Measurements from ENCODE around the gene TMEM45B. TPM values are rescaled to one million over a fixed set of nuclear protein-coding genes. Genes with fewer than 3 reads are reported as not detected.
"Not testable (repeated sequence)": the region's sequence is repeated elsewhere in the genome, so short reads cannot be mapped to it uniquely, and the experiment has no call there.

TMEM45B gene
- total RNA-seq, 1 experiment from 2014 or later = not detected

DNA sequence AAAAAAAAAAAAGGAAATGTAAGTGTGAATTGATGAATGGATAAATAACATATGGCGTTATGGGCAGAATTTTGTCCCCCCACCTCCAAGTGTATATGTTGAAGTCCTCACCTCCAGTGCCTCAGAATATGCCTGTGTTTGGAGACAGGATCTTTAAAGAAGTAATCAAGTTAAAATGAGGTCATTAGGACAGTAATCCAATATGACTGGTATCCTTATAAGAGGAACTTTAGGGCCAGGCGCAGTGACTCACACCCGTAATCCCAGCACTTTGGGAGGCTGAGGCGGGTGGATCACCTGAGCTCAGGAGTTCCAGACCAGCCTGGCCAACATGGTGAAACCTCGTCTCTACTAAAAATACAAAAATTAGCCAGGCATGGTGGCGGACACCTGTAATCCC is 17.6 kb downstream of the TMEM45B start:
- in situ Hi-C loops (cut with HindIII; ENCODE audit: low pct_unique_long_range_greater_than_20kb, low sequenced_read_pairs); DNase-seq (ENCODE audit: low read depth, low spot score): not testable (repeated sequence)

DNA sequence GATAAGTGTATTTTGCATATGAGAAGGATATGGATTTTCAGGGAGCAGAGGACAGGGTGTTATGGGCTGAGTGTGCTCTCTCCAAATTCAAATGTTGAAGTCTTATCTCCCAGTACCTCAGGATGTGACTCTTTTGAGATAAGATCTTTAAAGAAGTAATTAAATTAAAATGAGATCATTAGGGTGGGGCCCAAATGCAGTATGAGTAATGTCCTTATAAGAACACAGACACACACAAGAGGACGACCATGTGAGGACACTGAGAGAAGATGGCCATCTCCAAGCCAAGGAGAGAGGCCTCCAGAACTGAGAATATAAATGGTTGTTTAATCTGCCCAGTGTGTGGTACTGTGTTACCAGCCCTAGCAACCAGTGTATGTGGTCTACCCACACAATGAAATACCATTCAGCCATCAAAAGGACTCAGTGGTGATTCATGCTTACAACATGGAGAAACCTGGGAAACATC is 20.8 kb downstream of the TMEM45B start:
- in situ Hi-C loops (cut with HindIII; ENCODE audit: low pct_unique_long_range_greater_than_20kb, low sequenced_read_pairs) = not testable (repeated sequence)

DNA sequence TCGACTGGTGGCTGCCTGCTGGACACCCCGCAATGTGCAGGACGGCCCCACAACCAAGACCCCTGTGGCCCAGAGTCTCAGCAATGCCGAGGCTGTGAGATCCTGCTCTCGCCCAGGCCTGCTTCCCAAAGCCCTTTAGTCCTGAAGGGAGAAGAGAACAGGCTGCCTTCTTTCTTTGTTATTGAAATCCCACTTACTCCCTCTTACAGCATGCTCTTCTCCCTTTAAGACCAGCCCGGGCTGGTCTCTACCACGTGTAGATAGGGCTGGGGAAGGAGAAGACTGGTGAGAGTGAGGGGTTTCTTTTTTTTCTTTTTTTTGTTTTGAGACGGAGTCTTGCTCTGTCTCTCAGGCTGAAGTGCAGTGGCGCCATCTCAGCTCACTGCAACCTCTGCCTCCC is 21.3 kb downstream of the TMEM45B start:
- in situ Hi-C loops (cut with HindIII; ENCODE audit: low pct_unique_long_range_greater_than_20kb, low sequenced_read_pairs) = no loop called here
- DNase-seq (ENCODE audit: low read depth, low spot score) = no peak

More for the DNA sequence above, 20.8 kb downstream of the TMEM45B start:
- DNase-seq (ENCODE audit: low read depth, low spot score) = not testable (repeated sequence)

DNA sequence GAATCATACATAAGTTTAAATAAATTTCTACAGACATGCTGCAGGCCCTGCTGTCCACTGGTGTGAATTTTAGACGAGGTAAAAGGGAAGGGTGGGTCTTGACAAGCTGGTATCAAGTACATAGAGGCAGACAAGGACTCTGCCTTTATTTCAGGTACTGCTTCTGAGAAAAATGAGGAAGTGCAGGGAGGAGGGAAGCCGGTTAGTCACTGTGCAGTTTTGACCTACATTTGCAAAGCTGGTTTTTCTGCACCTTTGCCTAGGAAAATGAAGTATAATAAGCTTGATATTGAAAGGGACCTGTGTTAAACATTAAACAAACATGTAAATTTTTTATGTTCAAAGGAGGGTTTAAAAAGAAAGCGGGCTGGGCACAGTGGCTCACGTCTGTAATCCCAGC is 24.6 kb downstream of the TMEM45B start:
- in situ Hi-C loops (cut with HindIII; ENCODE audit: low pct_unique_long_range_greater_than_20kb, low sequenced_read_pairs) = no loop called here
- no peak for DNase-seq (ENCODE audit: low read depth, low spot score)

DNA sequence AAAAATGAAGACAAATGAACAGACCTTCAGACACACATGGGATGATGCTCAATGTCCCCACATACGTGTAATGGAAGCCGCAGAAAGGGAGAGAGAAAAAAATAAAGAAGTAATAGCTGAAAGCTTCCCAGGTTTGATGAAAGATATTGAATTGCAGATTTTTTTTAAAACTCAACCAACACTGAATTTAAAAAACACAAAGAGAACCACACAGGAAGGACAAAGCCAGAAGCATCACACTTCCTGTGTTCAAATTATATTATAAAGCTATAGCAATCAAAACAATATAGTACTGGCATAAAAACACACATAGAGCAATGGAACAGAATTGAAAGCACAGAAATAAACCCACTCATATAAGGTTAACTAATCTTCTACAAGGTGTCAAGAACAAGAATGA is 26.5 kb downstream of the TMEM45B start:
- DNase-seq (ENCODE audit: low read depth, low spot score) = no peak
- in situ Hi-C loops (cut with HindIII; ENCODE audit: low pct_unique_long_range_greater_than_20kb, low sequenced_read_pairs) = no loop called here

DNA sequence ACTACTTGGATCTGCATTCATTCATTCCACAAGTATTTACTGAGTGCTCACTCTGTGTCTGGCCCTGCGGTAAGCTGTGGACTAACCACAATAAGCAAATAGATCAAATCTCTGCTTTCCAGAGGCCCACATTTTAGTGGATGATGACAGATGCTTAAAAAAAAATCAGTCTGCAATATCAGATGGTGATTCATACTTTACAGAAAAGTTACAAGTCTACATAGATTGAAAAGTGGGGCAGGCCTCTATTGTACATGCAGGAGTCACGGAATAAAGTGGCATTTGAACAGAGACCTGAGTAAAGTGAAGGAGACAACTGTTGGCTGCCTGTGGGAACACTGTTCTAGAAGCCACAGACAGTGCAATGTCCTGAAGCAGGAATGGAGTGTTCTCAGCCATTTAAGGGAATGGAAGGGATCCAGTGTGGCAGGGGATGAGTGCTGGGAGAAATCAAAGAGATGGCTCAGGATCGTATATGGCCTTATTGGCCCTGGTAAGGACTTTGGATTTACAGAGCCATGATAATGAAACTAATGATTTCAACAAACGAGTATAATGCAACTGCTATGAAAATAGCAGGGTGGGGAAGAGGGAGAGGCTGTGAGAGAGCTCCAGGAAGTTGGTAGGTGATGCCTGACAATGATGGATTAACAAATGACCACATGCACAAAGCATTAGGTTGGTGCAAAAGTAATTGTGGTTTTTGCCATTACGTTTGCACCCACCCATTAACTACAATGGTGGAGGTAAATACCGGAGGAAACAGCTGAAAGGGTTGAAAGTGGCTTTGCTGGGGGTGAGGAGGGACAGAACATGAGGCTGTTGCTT is 31.1 kb downstream of the TMEM45B start:
- no peak for DNase-seq (ENCODE audit: low read depth, low spot score)
- in situ Hi-C loops (cut with HindIII; ENCODE audit: low pct_unique_long_range_greater_than_20kb, low sequenced_read_pairs) = no loop called here

DNA sequence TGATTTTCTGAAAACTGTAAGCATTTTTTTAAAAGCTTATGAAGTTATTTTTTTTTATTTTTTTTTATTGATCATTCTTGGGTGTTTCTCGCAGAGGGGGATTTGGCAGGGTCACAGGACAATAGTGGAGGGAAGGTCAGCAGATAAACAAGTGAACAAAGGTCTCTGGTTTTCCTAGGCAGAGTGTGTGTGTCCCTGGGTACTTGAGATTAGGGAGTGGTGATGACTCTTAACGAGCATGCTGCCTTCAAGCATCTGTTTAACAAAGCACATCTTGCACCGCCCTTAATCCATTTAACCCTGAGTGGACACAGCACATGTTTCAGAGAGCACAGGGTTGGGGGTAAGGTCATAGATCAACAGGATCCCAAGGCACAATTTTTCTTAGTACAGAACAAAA is 31.7 kb downstream of the TMEM45B start:
- in situ Hi-C loops (cut with HindIII; ENCODE audit: low pct_unique_long_range_greater_than_20kb, low sequenced_read_pairs); DNase-seq (ENCODE audit: low read depth, low spot score): not testable (repeated sequence)

DNA sequence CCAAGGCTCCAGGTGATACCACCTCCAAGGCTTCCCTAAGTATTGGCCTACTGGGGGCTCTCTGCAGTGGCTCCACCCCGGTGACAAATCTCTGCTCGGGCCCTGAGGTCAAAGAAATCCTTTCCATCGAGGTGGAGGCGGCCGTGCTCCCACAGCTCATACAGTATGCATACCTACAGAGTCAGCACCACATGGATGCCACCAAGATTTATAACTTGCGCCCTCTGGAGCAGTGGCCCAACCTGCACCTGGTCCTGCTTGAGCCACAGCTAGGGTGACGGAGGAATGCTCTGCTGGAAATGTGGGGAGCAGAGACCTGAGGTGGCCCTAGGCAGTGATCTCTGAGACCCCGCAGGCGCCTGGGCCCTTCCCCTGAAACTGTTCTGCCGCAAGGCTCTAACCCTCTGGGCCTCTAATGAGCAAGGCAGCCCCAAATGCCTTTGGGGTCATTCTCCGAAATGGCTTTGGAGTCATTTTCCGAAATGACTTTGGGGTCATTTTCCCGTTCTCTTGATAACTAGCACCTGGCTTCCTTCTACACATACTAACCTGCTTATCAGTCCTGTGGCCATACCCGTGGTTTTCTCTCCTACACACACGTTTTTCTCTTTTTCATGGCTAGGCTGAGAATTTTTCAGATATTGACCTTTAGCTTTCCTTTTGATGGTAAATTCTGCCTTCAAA is 33.9 kb downstream of the TMEM45B start:
- DNase-seq (ENCODE audit: low read depth, low spot score) = no peak
- in situ Hi-C loops (cut with HindIII; ENCODE audit: low pct_unique_long_range_greater_than_20kb, low sequenced_read_pairs) = no loop called here

DNA sequence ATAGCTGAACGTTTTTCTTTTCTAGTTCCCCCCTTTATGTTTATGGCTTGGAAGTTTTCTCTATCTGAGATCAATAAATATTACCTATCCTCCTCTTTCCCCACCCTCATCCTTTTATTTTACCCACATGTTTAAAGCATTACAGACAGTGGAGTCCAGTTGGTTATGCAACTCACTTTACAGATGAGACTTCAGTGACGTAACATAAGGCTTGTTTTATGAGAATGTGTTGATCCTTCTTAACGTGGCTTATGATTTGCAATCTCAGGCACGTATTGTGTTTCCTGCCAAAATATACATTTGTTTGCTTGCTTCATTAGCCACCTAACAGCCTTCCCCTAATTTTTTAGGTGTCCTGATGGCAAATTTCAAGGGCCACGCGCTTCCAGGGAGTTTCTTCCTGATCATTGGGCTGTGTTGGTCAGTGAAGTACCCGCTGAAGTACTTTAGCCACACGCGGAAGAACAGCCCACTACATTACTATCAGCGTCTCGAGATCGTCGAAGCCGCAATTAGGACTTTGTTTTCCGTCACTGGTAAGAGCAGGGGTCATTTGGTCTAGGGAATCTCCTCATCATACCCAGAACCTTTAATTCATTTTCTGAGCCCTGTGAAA is 36.6 kb downstream of the TMEM45B start:
- in situ Hi-C loops (cut with HindIII; ENCODE audit: low pct_unique_long_range_greater_than_20kb, low sequenced_read_pairs) = no loop called here
- no peak for DNase-seq (ENCODE audit: low read depth, low spot score)

DNA sequence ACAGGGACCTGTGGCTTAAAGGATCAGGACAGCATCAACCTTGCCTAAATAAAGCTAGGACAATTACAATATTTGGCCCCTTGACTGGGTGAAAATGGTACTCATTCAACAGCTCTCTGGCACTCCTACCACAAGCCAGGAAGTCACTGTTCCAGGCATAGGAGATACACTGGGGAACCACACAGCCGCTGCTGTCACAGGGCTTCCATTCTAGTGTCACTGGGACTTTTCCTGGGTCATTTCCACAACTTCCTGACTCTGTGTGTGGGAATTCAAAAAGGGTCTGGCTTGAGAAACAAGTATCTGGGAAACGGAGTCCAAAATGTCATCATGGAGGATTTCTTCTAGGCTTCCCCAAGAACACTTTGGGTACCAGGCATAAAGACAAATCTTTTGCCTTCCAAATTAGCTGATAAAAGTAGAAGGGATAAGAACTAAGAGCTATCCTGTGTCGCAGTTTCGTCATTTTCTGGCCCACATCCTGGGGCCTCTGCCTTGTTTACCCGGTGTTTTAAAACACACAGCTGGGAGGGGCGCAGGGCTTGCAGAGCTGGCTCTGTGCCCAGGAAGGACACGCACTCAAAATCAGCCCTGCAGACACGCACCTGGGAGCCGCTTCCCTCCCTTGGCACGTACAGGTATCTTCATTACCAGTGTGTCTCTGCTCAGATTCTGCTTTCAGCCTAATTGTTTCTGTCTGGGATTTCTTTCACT is 38.0 kb downstream of the TMEM45B start:
- no peak for DNase-seq (ENCODE audit: low read depth, low spot score)
- in situ Hi-C loops (cut with HindIII; ENCODE audit: low pct_unique_long_range_greater_than_20kb, low sequenced_read_pairs) = no loop called here

DNA sequence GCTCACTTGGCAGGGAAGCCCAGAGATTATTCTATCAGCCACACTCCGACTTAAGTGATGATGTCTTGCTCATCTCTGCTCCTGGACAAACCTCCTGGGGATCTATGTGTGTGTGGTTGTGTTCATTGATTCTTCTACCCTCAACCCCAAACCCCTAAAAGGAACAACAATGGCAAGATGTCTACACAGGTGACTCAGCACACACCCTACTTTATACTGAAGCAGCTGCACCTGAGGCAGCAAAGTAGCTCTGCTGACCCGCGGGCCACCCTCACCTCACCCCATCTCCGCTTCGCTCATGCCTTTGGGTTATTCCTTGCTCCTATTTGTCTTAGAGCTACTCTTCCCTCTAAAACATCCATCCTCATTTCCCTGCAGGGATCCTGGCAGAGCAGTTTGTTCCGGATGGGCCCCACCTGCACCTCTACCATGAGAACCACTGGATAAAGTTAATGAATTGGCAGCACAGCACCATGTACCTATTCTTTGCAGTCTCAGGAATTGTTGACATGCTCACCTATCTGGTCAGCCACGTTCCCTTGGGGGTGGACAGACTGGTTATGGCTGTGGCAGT is 38.7 kb downstream of the TMEM45B start:
- in situ Hi-C loops (cut with HindIII; ENCODE audit: low pct_unique_long_range_greater_than_20kb, low sequenced_read_pairs) = no loop called here
- DNase-seq (ENCODE audit: low read depth, low spot score) = no peak

DNA sequence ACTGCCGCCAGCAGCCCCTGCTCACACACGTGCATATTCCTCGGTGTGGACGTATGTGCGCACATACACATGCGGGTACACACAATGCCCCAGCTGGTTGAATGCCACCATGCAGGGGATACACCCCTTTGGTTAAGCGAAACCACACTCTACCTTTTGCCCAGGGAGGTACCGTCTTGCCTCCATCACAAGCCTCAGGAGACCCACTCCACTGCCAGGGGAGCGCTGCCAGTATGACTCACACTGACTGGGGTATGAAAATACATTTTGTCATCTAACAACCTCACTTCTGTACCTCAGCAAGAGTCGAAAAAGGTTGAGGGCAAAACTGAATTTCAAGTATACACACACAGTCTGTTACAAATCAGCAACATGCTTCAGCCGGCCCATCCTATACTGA is 39.4 kb downstream of the TMEM45B start:
- DNase-seq (ENCODE audit: low read depth, low spot score) = no peak
- in situ Hi-C loops (cut with HindIII; ENCODE audit: low pct_unique_long_range_greater_than_20kb, low sequenced_read_pairs) = no loop called here

DNA sequence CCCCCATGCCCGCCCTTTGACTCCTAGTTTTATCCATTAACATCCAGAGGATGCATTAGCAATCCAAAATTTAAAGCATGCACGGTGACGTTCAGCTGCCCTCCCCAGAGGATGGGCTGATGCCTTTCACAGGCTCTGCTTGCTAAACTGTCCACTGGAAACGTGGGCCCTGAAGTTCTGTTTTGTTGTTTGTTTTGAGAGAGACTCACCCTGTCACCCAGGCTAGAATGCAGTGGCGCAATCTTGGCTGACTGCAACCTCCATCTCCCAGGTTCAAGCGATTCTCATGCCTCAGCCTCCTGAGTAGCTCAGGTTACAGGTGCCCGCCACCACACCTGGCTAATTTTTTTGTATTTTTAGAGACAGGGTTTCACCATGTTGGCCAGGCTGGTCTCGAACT is 40.4 kb downstream of the TMEM45B start:
- DNase-seq (ENCODE audit: low read depth, low spot score) = no peak
- in situ Hi-C loops (cut with HindIII; ENCODE audit: low pct_unique_long_range_greater_than_20kb, low sequenced_read_pairs) = no loop called here

DNA sequence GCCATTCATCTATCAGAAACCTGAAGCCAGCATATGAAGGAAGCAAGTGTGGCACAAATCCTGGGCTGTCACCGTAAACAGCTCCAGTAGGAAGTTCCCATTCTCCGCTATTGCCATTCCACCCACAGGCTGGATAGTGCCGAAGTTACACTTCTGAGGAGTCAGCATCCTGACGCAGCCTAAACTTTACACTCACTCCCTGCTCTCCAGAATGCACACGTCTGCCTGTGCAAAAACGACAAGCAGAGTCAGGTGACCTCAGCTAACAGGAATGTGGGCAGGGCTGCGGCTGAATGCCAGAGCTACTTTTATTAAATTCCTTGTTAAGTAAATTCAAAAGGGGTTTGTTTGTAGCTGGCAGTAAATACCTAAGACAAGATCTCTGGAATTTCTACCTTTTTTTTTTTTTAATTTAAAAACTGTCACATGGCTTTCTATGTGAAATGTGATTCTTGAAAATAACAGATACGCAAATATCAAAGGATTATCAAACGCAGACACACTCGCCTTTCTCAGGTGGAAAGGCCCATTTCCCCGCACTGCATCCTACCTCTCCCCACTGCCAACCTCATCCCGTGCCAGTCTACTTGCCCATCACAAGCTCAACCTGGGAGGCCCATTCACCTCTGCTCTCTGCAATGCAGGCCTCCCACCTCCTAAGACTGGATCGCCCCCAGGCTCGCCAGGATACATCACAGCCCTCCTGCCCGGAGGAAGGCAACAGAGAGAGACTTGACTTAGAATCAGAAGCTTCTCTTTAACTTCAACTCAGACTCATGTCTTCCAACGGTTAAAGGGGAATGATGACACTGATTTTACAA is 46.3 kb downstream of the TMEM45B start:
- peak; percentile 23 for DNase-seq (ENCODE audit: low read depth, low spot score)
- in situ Hi-C loops (cut with HindIII; ENCODE audit: low pct_unique_long_range_greater_than_20kb, low sequenced_read_pairs) = no loop called here

DNA sequence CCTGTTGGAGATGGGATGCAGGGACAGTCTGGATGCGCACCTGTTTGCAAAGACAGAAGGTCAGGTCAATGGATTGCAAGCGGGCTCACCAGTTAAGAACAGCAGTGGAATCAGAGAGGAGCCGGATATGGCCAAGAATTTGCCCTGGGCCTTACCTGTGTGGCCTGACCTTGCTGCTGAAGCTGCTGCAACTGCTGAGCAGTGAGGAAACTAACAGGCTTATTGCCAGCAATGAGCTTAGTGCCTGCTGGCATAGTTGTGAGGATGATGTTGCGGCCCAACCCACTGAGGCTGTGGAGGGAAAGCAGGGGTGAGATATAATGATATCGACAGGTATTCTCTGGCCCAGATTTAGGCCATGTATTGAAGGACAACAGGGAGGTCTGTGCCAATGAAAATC is 49.2 kb downstream of the TMEM45B start:
- no peak for DNase-seq (ENCODE audit: low read depth, low spot score)
- in situ Hi-C loops (cut with HindIII; ENCODE audit: low pct_unique_long_range_greater_than_20kb, low sequenced_read_pairs) = no loop called here

DNA sequence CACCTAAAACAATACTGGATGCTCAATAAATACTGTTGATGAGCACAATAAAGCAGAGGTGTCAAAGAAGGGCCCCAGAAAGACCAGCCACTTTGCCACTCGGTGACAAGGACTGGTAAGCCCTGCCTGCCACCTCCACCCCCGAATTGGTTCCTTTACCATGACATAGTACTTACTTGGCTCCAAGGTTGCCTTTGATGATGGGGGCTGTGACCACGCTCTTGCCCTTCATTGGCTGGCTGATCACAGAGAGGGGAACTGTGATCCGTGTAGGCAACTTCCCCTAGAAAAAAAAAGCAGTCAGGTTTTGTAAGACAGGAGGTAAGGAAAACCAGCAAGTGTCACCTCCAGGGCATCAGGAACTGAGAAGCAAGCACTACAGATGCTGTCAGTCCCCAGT is 50.1 kb downstream of the TMEM45B start:
- in situ Hi-C loops (cut with HindIII; ENCODE audit: low pct_unique_long_range_greater_than_20kb, low sequenced_read_pairs) = no loop called here
- DNase-seq (ENCODE audit: low read depth, low spot score) = no peak

DNA sequence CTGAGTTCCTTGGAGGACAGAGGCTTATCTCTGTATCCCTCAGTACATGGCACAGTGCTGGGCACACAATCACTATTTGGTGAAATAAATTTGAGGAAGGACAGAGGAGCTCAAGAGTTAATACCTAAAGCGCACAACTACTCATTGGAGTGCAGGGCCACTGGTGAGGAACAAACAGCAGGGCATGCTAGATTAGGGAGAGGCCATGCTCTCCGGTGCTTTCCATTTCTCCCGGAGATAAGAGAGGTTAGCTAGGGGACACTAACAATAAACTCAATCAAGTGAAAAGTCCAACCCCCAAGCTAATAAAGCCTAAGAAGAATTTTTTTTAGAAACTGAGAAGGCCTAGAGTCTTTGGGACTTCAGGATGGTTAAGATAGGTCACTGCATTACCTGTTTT is 50.7 kb downstream of the TMEM45B start:
- in situ Hi-C loops (cut with HindIII; ENCODE audit: low pct_unique_long_range_greater_than_20kb, low sequenced_read_pairs) = no loop called here
- DNase-seq (ENCODE audit: low read depth, low spot score) = no peak
